Effector memory CD4-positive, alpha-beta T cell (primary cell): Measurements from ENCODE around the gene CTPS2.
"Not testable (repeated sequence)": the region's sequence is repeated elsewhere in the genome, so short reads cannot be mapped to it uniquely, and the experiment has no call there.

Experiments used
- DNase-seq, 3 donors: peaks; one replicate each; pipeline ENCODE4 v3.0.0-alpha.2; 2020
- H3K27ac ChIP-seq: 2 replicates; pipeline ENCODE4 v1.7.0; 2013; ENCODE audit warnings: mild to moderate bottlenecking, low read length, moderate library complexity; ENCODE audit not compliant: insufficient read depth, poor library complexity, severe bottlenecking
- H3K27me3 ChIP-seq: replicated peaks from 2 replicates; pipeline ENCODE4 v1.7.0; 2013; ENCODE audit warnings: mild to moderate bottlenecking, low read length; ENCODE audit not compliant: insufficient read depth, control insufficient read depth, poor library complexity, severe bottlenecking
- H3K36me3 ChIP-seq: 2 replicates; pipeline ENCODE4 v1.7.0; 2013; ENCODE audit warnings: mild to moderate bottlenecking, low read length, moderate library complexity; ENCODE audit not compliant: control insufficient read depth, insufficient read depth
- H3K4me1 ChIP-seq: 2 replicates; pipeline ENCODE4 v1.7.0; 2013; ENCODE audit warnings: low read length, mild to moderate bottlenecking; ENCODE audit not compliant: control insufficient read depth, insufficient read depth, poor library complexity, severe bottlenecking
- H3K4me3 ChIP-seq: 2 replicates; pipeline ENCODE4 v1.7.0; 2013; ENCODE audit warnings: low read length, low read depth, mild to moderate bottlenecking; ENCODE audit not compliant: insufficient read depth, poor library complexity, severe bottlenecking
- H3K9me3 ChIP-seq: 2 replicates; pipeline ENCODE4 v1.7.0; 2013; ENCODE audit warnings: mild to moderate bottlenecking, low read length, moderate library complexity; ENCODE audit not compliant: control insufficient read depth

CTPS2 gene

DNA sequence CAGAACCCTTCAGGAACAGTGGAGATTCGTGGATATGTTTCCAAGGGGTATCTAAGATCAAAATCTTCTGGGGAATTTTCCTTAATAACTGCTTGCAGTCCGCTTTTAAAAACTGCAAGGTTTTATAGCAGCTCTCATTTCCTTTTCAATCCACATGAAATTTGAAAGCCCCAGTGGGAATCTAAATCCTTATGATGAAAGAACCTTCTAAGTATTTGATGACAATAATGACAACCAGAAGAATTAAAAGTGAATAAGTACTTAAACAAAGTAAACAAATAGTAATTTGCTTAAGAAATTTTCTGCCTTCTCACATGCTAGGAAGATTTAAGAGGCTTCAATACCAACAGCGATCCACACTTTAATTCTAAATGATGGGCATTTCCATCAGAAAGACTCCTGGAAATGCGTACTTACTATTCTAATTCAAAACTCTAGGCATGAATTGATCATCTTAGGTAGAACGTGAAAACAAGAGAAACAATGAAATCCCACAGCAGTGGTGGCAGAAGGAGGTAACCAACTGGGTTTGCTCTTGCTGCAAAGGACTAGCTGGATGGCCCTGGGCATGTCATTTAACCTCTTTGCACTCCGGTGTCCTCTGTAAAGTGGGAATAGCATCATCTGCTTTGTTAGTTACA lies 100.1 kb downstream of the CTPS2 start:
- Histone ChIP-seq H3K36me3 (no peaks in the 10 kb centered on the region), H3K4me3 (no peak overlapping the region), H3K27me3 (no peaks in the 10 kb centered on the region), H3K9me3 (no peaks in the 10 kb centered on the region), H3K27ac (no peak overlapping the region), H3K4me1 (no peaks in the 10 kb centered on the region)
- no peak for DNase-seq

DNA sequence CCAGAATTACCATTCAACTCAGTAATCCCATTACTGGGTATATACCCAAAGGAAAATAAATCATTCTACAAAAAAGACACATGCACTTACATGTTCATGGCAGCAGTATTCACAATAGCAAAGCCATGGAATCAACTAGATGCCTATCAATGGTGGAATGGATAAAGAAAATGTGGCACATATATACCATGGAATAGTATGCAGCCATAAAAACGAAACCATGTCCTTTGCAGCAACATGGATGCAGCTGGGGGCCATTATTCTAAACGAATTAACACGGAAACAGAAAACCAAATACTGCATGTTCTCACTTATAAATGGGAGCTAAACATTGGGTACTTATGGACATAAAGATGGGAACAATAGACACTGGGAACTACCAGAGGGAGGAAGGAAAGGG lies 101.8 kb downstream of the CTPS2 start:
- H3K27ac ChIP-seq, H3K9me3 ChIP-seq, DNase-seq, H3K4me1 ChIP-seq, H3K36me3 ChIP-seq, H3K27me3 ChIP-seq, H3K4me3 ChIP-seq: not testable (repeated sequence)

DNA sequence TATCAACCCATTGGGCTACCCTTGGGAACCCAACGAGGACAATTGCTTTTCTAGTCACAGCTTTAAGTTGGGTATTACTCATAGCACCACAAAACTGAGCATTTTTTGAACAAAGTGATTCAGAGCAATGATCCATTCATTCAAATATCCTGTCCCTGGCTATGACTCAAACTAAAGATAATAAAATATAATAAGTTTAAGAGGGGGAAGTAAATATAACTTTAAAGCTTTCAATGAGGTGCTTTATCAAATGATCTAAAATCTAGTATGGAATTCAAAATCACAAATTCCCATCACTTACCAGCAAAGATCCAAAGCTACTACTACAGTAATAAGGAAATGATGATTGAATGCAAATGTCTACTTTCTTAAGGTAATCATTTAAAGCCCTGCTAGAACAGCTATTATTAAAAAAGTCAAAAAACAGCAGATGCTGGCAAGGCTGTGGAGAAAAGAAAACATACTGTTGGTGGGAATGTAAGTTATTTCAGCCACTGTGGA lies 102.3 kb downstream of the CTPS2 start:
- no peak overlapping the region for H3K4me3 ChIP-seq
- no peaks in the 10 kb centered on the region for H3K9me3 ChIP-seq
- no peaks in the 10 kb centered on the region for H3K36me3 ChIP-seq
- no peaks in the 10 kb centered on the region for H3K27me3 ChIP-seq
- DNase-seq, result no peak
- H3K27ac ChIP-seq, result no peak overlapping the region
- H3K4me1 ChIP-seq, result no peaks in the 10 kb centered on the region

DNA sequence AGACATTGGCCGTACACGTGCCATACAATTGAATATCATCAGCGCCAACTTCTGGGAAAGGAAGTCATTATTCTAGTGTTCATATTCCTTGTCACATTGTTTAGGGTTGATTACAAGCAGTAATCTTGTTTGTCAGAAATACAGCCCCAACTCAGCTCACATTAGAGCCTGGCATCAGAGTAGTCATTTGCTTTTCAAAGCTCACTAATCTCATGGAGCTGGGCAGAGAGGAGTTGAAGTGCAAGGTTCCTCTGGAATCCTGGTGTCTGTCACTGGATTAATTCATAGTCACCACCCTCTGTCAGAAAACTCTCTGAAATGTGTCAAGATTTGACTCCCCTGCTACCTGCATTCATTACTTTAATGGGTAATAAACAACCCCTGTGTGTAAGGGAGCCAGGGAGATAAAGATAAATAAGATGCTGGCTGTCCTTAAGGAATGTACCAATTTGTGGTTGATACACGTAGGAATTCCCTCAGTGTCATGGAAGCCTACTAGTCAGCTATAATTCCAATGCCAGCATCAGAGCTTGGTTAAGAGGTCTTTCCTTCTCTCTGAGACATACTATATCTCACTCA lies 106.2 kb downstream of the CTPS2 start:
- Histone ChIP-seq H3K27me3 (no peaks in the 10 kb centered on the region), H3K36me3 (no peaks in the 10 kb centered on the region)
- no peak for DNase-seq

DNA sequence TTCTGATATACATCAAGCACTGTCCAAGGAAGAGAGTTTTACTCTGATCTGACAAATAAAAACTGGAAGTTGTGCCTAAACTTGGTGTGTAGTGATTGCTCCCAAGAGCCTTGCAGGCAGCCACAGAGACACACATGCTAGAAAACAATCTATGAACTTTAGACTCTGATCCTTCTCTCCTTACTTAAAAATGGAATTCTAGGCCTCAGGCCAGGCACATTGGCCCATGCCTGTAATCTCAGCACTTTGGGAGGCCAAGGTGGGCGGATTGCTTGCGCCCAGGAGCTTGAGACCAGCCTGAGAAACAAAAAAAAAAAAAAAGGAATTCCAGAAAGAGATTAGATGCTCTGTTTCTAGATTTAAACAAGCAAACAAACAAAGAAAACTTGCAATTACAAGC lies 108.1 kb downstream of the CTPS2 start:
- H3K27ac ChIP-seq, result peak overlapping the region; percentile 18
- H3K4me1 ChIP-seq, result peaks cover 5% of the 10 kb centered on the region
- H3K4me3 ChIP-seq, result no peak overlapping the region
- no peaks in the 10 kb centered on the region for H3K9me3 ChIP-seq
- no peak for DNase-seq
- H3K27me3 ChIP-seq, result no peaks in the 10 kb centered on the region
- H3K36me3 ChIP-seq, result no peaks in the 10 kb centered on the region

More for the DNA sequence above, 106.2 kb downstream of the CTPS2 start:
- no peak overlapping the region for H3K27ac ChIP-seq
- no peaks in the 10 kb centered on the region for H3K9me3 ChIP-seq
- peaks cover 5% of the 10 kb centered on the region for H3K4me1 ChIP-seq
- no peak overlapping the region for H3K4me3 ChIP-seq

DNA sequence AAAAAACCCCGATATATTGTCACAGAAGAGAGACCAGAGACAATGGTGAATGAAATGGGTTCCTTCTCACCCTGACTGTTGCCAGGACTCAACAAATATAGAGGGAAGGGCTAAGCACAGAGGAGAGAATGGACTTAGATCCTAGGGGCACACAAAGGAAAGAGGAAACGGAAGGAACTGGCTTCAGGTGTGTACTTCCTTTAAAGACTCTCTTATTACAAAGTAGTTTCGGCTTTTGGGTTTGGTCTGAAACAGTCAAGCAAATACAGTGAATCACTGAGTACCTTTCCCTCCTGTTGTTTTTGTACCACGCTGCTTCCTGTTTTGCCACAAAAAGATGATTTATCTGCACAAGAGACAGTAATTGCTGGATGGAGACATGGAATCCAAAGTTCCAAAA lies 108.6 kb downstream of the CTPS2 start:
- Histone ChIP-seq H3K9me3 (no peaks in the 10 kb centered on the region), H3K4me1 (peaks cover 5% of the 10 kb centered on the region), H3K4me3 (no peak overlapping the region), H3K27ac (peak overlapping the region; percentile 24), H3K36me3 (no peaks in the 10 kb centered on the region), H3K27me3 (no peaks in the 10 kb centered on the region)
- no peak for DNase-seq

DNA sequence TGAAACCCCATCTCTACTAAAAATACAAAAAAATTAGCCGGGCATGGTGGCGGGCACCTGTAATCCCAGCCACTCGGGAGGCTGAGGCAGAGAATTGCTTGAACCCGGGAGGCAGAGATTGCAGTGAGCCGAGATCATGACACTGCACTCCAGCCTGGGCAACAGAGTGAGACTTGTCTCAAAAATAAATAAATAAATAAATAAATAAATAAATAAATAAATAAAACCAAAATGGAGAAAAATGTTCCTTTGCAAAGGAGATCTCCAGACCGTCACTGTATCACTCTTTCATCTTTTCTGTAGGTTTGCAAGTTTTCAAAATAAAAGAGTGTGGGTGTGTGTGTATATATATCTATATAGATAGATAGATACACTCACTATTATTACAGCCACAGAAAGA lies 109.2 kb downstream of the CTPS2 start:
- H3K36me3 ChIP-seq, H3K9me3 ChIP-seq, H3K27ac ChIP-seq, H3K4me1 ChIP-seq, DNase-seq, H3K27me3 ChIP-seq, H3K4me3 ChIP-seq: not testable (repeated sequence)

DNA sequence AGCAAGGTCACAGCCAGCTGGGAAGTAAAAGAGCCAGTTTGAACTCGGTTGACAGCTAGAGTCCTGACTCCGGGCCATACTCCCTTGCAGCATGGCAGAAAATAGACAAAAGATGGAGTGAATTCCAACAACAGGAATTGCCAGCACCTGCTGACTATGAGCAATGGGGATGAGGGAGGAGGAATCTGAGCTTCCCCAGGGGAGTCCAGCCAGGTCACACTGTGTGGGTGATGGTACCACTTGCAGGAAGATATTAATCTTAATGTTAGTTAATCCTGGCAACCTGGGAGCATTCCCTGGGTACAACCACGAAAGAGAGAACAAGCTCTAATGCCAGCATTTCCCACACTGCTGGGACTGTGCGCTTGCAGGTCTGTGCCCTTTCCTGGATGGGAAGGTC lies 110.6 kb downstream of the CTPS2 start:
- Histone ChIP-seq H3K27me3 (no peaks in the 10 kb centered on the region), H3K4me1 (peaks cover 5% of the 10 kb centered on the region), H3K4me3 (no peak overlapping the region), H3K9me3 (no peaks in the 10 kb centered on the region), H3K27ac (no peak overlapping the region), H3K36me3 (no peaks in the 10 kb centered on the region)
- no peak for DNase-seq

DNA sequence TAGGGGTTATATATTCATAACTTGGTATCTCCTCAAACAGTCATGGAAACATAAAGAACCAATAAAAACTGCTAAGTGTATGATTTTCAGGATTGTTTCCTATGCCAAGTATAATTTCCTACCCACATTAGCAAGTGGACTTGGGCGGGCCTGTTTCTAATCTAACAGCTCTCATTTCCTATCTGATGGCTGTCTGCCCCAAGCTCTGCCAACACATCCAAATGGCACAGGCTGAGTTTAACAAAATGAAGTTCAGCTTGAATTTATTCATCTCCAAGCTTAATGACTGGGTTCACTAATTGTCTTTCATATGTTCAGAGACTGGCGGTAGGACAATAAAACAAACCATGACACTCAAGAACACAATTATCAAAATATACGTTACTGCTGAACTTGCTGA lies 118.0 kb downstream of the CTPS2 start:
- Histone ChIP-seq H3K27ac (no peak overlapping the region), H3K4me3 (no peak overlapping the region), H3K9me3 (no peaks in the 10 kb centered on the region), H3K27me3 (no peaks in the 10 kb centered on the region), H3K36me3 (no peaks in the 10 kb centered on the region), H3K4me1 (no peaks in the 10 kb centered on the region)
- no peak for DNase-seq

DNA sequence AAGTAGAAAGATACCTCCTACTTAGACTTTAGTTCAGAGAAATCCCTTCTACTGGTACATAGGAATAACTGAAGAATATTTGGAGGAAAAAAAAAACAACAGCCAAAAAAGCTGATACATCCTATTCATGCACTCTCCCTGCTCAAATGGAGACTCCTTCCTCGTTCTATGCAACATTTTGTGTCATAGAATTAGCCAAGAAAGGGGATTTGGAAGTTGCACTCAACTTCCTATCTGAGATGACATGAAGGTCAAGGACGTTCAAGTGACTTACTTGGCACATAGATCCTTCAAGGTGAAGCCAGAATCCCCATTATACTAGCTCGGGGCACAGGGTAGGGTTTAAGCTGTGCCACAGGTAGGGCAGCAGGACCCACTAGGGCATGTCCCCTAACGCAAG lies 118.7 kb downstream of the CTPS2 start:
- Histone ChIP-seq H3K4me3 (no peak overlapping the region), H3K9me3 (no peaks in the 10 kb centered on the region), H3K27me3 (no peaks in the 10 kb centered on the region), H3K4me1 (no peaks in the 10 kb centered on the region), H3K36me3 (no peaks in the 10 kb centered on the region), H3K27ac (no peak overlapping the region)
- DNase-seq, result no peak
